Adrenal gland (tissue), 5 donors: ENCODE measurements around the gene CACNA1F.

Experiments
- CTCF ChIP-seq, 6 experiments: fragments of 450-650 bp in 4 of 6; fragments of 200-600 bp in 2 of 6; sonication (generic) in 1 of 6; IDR thresholded peaks; 1 replicate in 5 of 6; 2 replicates in 1 of 6; pipeline versions ENCODE4 v1.5.1 to v1.8.0; 2016 to 2021; ENCODE audit warnings: antibody characterized with exemption in 6 of 6, mild to moderate bottlenecking in 2 of 6, moderate library complexity in 1 of 6
- POLR2A ChIP-seq, 2 donors: fragments of 450-650 bp; IDR thresholded peaks; one replicate each; pipeline ENCODE4 v1.6.1; 2017; ENCODE audit warnings: antibody characterized with exemption in 2 of 2, mild to moderate bottlenecking in 2 of 2, moderate library complexity in 1 of 2
- donor health status: DM: no; HTN: no; CAD: no.

- TF ChIP-seq CTCF (IDR thresholded peaks at IDR 0.05), result no peak
- no peak for TF ChIP-seq POLR2A (IDR thresholded peaks at IDR 0.05)
Observed at GRCh38 chrX:49273181-49273727, 40.1 kb upstream of the CACNA1F start.
